ENCODE measurements around the gene OSBPL2.

The OSBPL2 gene

DNA sequence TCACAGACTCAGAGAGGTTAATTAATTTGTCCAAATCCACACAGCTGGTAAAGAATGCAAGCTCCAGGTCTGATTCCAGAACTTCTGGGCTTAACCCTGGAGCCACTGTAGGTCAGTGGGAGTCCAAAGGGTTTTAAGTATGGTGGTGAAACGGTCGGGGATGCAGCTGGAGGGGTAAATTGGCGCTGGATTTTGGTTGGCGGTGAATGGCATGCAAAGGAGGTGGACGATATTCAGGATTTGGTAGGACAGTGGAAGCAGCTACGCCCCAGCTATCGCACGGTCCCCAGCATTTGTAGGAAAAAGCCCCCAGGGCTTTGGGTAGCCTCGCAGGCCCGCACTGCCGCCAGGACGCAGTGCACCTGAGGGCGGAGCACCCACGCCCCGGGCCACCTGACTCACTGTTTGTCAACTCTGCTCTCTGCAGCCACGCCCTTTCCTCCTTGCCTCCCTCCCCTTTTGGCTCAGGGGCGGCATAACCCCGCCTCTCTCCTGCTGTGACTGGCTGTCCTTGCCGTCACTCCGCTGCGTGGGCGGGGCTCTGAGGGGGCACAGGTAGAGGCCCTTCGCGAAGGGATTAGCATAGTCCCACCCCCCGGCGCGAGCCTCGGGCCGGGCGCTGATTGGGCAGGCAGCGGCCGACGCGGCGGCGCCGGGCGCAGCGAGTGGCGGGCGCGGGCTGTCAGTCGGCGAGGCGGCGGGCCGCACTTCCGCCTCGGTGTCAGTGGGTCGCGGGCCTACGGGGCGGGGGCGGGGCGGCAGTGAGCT lies at the start of gene OSBPL2:
TSS of gene OSBPL2 (plus strand) at position 721 of the 768 bp plus-strand sequence. CDS start 17,664 bp downstream, outside the sequence.
- DNase-seq, result peak; percentile 97

DNA sequence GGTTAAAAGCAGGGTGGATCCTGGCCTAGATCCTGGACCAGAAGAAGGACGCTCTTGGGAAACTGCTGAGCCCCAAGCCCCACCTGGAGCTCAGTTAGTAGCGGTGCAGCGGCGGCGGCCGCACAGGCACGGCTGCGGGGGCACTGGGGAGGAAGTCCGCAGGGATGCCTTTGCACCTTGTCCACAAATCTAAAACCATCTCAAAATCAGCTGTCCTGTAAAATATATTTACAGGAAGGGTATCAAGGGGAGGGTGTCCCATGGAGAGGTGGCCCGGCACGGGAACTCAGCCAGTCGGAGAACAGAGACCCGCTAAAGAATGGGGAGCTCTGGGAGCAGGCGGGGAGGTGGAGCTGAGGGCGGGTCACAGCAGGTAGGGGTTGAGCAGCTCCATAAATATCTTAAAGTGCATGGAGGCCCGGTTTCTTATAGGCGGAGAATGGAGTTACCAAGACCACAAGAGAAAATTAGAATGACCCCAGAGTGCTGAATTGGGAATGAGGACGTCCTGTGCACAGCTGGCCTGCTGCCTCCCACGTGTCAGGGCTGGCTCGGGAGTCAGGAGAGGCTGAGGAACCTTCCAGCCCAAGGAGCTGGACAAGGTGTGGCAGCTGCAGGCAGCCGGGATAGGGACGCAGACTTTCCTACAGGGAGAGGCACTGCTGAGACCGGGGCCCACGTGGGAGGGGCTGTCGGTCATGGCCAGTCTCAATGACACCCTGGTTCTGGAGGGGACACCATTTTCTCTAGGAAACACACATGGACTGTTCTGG lies 47.5 kb upstream of the OSBPL2 start:
- DNase-seq, result no peak

DNA sequence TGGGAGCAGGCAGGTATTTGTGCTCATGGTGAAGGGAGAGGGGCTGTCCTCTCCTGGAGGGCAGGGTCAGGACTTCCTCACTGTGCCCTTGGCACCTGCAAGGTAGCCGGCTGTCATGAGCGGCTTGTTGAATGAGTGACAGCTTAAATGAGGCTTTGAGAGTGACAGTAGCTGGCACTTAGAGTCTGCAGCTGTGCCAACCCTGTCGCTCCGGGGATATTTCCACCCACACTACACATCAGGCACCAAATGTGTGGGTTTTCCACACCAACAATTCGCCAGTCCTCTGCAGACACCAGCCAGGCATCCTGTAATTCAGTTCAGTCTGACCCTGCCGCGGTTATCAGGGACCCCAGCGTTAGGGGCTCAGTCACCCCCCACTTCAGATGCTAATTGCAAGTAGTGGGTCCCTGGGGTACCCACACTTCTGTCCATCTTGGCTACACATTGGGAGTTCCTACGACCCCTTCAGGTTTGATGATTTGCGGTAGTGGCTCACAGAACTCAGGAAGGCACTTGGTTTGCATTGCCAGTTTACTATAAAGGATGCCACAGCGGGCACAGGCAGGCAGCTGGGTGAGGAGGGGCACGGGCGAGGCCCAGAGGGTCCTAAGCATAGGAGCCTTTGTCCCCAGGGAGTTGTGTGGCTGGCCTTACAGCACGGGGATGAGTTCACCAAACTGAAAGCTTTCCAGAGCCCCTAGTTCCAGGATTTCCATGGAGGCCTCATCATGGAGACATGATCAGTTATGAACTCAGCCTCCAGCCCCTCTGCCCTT lies 46.4 kb upstream of the OSBPL2 start:
- no peak for DNase-seq

GRCh38 chr20:62192635-62193034 lies 45.7 kb upstream of the OSBPL2 start:
- DNase-seq, result no peak

DNA sequence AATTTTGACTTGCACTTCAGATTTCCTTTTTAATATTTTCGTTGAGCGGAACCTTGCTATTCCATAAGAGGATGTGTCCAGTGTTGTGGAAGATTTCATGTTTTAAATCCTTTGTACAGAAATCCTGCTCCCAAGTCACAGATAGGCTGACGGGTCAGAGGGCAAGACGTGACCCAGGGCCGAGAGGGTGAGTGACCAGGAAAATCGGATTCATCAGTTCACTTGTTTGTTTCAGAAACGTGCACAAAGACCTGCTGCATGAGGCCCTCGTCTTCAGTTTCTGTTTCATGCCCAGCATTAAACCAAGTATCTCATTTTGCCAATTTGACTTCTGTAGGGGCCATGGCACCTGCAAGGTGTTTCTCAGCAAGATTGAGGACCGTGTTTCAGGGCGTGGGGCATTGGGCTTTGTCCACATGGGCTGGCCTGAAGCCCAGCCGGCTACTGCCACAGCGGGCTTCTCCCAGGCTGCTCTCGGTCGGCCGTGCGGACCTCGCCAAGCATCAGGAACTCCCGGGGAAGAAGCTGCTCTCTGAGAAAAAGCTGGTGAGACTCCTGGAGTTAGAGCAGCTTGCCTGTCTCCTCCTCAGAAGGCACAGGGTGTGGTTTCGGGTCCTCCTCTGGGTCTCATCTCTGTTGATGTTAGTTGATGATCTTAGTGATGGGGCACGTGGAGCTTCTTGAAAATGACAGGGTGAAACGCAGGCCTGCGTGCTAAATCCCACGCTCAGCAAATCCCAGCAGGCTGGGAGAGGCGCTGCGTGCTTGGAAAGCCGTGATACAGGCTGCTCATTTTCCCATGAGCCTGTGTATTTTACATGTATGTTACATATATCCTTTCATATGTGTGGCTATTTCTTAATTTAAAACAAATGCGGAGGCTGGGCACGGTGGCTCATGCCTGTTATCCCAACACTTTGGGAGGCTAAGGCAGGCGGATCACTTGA lies 45.0 kb upstream of the OSBPL2 start:
- no peak for DNase-seq

- DNase-seq, result no peak
Measured at GRCh38 chr20:62195075-62195405, 43.3 kb upstream of the OSBPL2 start.

GRCh38 chr20:62195736-62196135 lies 42.6 kb upstream of the OSBPL2 start:
- DNase-seq, result no peak

DNA sequence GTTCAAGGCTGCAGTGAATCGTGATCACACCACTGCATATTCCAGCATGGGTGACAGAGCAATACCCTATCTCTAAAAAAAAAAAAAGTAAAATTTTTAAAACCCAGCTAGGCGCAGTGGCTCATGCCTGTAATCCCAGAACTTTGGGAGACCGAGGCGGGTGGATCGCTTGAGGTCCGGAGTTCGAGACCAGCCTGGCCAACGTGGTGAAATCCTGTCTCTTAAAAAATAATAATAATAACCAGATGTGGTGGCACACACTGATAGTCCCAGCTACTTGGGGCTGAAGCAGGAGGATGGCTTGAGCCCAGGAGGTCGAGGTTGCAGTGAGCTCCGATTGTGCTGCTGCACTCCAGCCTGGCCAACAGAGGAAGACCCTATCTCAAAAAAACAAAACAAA lies 42.0 kb upstream of the OSBPL2 start:
- no peak for DNase-seq

DNA sequence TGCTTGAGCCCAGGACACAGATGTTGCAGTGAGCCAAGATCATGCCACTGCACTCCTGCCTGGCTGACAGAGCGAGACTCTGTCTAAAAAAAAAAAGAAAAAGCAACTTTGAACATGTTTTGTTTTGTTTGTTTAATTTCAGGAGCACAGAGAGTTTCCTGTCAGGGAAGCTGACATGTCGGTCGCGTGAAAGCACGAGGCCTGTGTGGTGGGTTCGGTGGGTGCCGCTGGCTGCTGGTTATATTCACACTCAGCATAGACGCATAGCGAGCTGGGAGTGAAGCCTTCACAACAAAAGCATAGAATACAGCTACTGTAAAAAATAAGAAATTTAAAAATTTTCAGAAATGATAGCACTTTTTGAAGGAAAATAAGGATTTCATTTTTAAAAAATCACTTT lies 41.0 kb upstream of the OSBPL2 start:
- DNase-seq, result no peak

DNA sequence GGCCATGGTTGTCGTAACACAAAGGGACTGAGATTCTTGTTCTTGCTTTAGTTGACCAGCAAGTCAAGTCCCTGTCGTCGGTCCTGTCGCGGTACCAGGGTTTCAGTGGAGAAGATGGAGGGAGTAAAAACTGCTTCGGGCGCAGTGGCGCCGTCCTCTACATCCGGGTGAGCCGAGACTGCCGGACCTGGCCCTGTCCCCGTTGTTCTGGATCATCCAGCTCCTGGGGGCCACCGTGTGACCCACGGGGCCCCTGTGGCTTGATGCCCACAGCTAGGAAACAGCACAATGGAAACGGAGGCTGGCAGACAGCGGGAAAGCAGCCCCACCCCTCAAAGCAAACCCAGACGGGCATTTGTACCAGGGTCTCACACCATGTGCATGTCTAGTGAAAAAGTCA lies 40.5 kb upstream of the OSBPL2 start:
- DNase-seq, result no peak

DNA sequence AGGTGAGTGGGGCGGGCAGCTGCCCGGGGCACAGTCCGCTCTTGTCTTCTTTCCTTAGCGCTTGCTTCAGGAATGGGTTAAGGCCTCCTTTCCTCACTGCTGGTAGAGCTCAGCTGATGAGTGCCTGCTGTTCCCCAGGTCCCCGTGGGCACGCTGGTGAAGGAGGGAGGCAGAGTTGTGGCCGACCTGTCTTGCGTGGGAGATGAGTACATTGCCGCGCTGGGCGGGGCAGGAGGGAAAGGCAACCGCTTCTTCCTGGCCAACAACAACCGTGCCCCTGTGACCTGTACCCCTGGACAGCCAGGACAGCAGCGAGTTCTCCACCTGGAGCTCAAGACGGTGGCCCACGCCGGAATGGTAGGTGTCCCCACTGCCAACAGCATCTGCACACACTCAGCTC lies 39.8 kb upstream of the OSBPL2 start:
- DNase-seq, result no peak

DNA sequence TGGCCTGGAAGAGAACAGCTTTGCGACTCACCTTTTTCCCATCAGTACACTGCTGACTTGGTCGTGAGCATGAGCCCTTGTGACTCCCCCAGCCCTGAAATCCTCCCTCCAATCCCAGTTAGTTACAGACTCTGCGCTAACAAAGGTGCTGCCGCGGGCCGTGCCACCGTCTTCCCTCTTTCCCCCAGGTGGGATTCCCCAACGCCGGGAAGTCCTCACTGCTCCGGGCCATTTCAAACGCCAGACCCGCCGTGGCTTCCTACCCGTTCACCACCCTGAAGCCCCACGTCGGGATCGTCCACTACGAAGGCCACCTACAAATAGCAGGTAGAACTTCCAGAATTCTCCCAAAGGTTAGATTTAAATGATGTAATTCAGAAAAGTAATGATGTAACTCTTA lies 39.4 kb upstream of the OSBPL2 start:
- no peak for DNase-seq

- DNase-seq, result no peak
Measured at GRCh38 chr20:62200491-62201172, 37.7 kb upstream of the OSBPL2 start.

- DNase-seq, result no peak
Measured at GRCh38 chr20:62201173-62202082, 36.9 kb upstream of the OSBPL2 start.

GRCh38 chr20:62202083-62202395 lies 36.3 kb upstream of the OSBPL2 start:
- DNase-seq, result no peak

- DNase-seq, result no peak
Measured at GRCh38 chr20:62202676-62203377, 35.5 kb upstream of the OSBPL2 start.

- no peak for DNase-seq
Measured at GRCh38 chr20:62203378-62204030, 34.8 kb upstream of the OSBPL2 start.

DNA sequence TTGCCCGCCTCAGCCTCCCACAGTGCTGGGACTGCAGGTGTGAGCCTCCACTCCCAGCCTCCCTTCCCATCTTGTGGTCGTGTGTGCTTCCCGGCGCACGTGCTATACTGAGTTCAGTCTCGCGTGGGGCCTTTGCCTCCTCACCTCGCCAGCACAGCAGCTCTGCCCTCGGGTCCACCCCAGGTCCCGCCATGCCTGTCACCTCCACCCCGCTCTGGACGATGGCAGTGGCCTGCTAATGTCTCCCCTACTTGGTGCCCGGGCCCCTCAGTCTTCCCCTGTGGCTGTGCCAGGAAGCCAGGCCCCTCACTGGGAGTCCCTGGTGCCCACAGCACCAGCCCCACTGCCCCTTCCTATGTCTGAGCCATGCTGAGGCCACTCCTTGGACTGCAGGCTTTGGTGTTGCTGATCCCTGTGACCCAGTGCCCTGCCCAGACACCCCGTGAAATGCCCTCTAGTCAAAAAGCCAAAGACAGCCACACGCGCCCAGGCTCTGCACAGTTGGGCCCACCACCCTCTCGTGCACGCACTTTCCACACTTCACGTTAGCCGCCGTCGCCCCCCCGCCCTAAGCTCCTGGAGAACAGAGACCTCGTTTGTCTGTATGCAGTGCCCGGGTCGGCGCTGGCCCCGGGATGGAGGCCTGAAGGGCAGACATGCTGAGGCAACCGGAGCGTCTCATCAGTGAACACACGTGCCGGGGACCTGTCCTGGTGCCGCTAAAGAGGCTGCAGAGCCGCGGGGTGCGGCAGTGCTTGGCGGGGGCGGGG lies 32.5 kb upstream of the OSBPL2 start:
- no peak for DNase-seq

DNA sequence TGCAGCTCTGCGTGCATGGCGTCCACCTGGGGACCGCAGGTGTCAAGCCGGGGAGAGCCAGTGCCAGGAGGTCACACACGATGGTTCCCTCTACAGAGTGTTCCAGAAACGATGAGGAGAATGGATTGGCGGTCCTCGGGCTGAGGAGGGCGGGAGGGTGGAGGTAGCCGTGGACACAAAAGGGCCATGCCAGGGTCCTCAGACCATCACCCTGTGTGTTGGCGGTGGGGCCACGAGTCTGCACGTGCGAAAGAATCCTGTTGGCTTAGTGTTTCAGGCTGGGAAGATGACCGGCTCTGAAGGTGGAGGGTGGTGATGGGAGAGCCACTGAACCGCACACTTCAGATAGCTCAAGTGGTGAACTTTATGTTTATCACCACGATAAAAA lies 31.9 kb upstream of the OSBPL2 start:
- no peak for DNase-seq

Data from kidney glomerular epithelial cell (primary cell).